ENCODE results near the gene PFKP.

DNA sequence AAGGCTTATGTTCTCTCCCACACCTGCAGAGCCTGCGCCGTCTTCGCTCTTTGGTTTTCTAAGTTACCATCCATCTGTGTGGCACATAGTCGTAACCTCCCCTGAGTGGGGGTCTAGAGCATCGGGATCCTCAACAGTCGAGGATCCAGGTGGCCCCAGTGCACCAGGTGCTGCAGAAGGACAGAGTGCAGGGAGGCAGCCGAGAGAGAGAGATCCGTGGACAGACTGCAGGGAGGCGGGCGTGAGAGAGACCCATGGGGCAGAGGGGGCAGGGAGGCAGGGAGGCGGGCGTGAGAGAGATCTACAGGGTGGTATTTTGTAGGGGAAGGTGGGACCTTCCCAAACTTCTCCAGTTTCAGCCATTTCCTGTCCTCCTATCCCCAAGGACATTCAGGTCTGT lies 42.3 kb downstream of the PFKP start:
- TF ChIP-seq CTCF (IDR thresholded peaks at IDR 0.05) (no peak), POLR2A (IDR thresholded peaks at IDR 0.05) (no peak)
